GM12891 (cell line): ENCODE results near the gene LORICRIN.

Experiments
- DNase-seq: peaks from one replicate; pipeline ENCODE4 v3.0.0; 2011; ENCODE audit warnings: low spot score; ENCODE audit not compliant: insufficient read length
- FAIRE-seq: peaks from 2 replicates; lab custom pipeline; 2011; peaks lifted over from hg19 to GRCh38; lab: Jason Lieb, UNC
- PAX5 ChIP-seq: IDR thresholded peaks from 2 replicates; pipeline ENCODE4 v1.6.1; 2011; ENCODE audit warnings: low read length, moderate library complexity, mild to moderate bottlenecking; ENCODE audit not compliant: insufficient read depth, severe bottlenecking
- POLR2A ChIP-seq: IDR thresholded peaks from 2 replicates; pipeline ENCODE4 v1.6.1; 2011; ENCODE audit warnings: low read depth, low read length, control low read depth
- POLR2AphosphoS5 ChIP-seq: IDR thresholded peaks from 2 replicates; pipeline ENCODE4 v1.6.1; 2011; ENCODE audit warnings: low read depth, low read length, control low read depth
- POU2F2 ChIP-seq: IDR thresholded peaks from 2 replicates; pipeline ENCODE4 v1.6.1; 2011; ENCODE audit warnings: low read depth, mild to moderate bottlenecking, control low read depth, low read length, moderate library complexity
- SPI1 ChIP-seq: IDR thresholded peaks from 2 replicates; pipeline ENCODE4 v1.6.1; 2011; ENCODE audit warnings: low read depth, low read length, control low read depth
- TAF1 ChIP-seq: IDR thresholded peaks from 2 replicates; pipeline ENCODE4 v1.6.1; 2011; ENCODE audit warnings: low read depth, low read length, control low read depth

Gene LORICRIN

DNA sequence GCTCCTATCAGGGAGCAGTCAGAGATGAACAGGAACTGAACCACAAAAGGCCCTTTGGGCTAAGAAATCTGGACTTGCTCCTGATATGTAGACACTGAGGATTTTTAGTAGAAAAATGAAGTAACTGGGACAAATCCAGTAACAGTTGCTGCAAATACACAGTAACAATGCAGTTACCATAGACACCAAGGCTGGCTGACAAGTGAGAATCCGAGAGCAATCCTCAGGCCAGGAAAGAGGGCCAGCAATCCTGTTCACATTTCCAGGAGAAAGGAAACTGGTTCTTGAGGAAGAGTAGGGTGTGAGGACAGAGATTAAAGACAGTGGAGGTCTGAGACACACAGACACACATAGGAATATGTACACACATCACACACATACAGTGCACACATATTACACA is 9.3 kb upstream of the LORICRIN start:
- DNase-seq = no peak
- no peak for TF ChIP-seq TAF1
- no peak for TF ChIP-seq SPI1
- TF ChIP-seq POLR2A = no peak
- TF ChIP-seq POU2F2 = no peak
- no peak for TF ChIP-seq PAX5
- TF ChIP-seq POLR2AphosphoS5 = no peak
- FAIRE-seq = no peak

DNA sequence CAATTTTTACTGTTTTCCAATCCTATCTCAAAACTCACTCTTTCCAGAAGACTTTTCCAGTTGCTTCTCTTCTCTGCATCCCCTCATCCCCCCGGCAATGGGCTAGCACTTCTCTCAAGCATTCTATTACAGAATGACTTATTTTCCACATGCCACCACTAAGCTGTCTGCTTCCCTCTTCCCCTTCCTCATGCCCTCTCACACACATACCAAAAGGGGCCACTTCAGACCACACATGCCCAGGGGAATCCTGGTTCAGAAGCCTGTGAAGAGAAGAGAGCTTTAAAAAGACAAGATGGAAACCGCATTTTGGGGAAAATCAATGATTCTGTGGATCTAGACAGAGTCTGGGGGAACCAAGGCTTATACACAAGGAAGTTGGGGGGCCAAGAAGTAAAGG is 8.4 kb upstream of the LORICRIN start:
- DNase-seq = no peak
- TF ChIP-seq TAF1 (no peak), POU2F2 (no peak), POLR2A (no peak), SPI1 (no peak), POLR2AphosphoS5 (no peak), PAX5 (no peak)
- no peak for FAIRE-seq

DNA sequence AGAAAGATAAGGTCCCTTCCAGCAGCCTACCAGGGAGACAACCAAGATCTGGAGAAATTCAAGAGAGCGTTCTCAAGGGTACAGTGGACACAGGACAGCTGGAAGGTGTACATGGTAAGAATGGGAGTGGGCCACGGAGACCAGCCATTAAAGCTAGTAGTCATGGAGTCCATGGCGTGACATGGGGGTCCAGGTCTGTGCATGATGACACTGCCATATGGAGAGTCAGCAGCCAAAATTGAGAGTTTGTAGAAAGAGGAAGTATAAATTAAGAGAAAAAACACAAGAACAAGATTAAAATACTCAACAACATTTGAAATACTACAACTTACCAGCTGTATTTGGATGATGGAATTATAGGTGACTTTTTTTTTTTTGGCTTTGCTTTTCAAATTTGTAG is 7.9 kb upstream of the LORICRIN start:
- TF ChIP-seq SPI1 (no peak), POLR2A (no peak), POLR2AphosphoS5 (no peak), PAX5 (no peak), TAF1 (no peak), POU2F2 (no peak)
- FAIRE-seq (no peak), DNase-seq (no peak)

DNA sequence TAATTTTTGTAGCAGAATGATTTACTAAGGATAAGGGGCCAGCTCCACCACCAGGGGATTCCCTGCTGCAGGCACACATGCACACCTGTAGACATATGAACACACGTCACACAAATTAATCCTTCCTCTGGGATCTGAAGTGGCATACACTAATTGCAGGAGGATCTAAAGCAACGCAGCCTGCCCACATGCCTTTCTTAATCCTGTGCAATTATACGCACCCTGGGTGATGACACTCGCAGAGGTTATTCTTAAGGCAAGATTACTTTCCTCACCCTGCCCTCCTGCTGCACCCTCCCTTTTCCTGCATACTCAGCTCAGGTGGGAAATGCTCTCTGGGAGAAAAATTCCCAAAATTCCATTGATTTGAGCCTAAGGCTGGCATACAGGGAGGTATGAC is 7.5 kb upstream of the LORICRIN start:
- FAIRE-seq (peak; percentile 23), DNase-seq (no peak)
- TF ChIP-seq POLR2AphosphoS5 (no peak), POU2F2 (no peak), POLR2A (no peak), PAX5 (no peak), TAF1 (no peak), SPI1 (no peak)

DNA sequence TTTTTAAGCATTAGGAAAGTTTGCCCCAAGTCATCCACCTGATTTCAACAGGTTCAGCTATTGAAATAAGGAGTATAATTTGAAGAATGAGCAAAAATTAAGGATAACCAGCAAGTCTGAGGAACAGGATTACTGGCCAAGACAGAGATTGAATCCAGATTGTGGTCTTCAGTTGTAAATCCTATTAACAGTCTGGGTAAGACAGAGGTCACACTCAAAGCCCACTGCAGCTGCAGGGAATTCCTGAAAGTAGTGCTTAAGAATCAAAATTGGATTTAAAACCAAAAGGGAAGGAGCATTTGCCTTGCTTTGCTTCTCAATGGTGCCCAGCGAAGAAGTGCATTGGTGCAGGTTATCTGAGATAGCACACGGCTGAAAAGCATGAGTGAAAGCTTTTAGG is 6.4 kb upstream of the LORICRIN start:
- TF ChIP-seq POLR2A (no peak), SPI1 (no peak), PAX5 (no peak), POLR2AphosphoS5 (no peak), POU2F2 (no peak), TAF1 (no peak)
- DNase-seq (no peak), FAIRE-seq (no peak)

DNA sequence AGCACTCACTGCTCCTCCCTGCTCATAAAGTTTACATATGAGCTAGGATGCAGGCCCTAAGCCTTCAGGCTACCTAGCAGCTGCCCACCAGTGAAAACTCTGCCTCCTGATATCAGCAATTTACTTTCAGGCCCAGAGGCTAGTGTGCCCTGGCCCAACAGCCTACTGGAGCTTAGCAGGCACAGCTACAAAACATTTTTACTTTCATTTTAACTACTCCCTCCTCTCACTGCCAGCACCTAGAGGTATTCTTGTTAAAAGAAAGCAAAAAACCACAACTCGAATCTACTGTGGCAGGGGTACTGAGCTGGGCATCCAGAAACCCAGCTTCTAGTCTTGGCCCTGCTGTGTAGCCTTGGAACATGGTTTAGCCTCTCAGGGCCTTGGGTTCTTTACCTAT is 5.8 kb upstream of the LORICRIN start:
- TF ChIP-seq POLR2AphosphoS5 (no peak), POLR2A (no peak), SPI1 (no peak), TAF1 (no peak), POU2F2 (no peak), PAX5 (no peak)
- FAIRE-seq = no peak
- no peak for DNase-seq

DNA sequence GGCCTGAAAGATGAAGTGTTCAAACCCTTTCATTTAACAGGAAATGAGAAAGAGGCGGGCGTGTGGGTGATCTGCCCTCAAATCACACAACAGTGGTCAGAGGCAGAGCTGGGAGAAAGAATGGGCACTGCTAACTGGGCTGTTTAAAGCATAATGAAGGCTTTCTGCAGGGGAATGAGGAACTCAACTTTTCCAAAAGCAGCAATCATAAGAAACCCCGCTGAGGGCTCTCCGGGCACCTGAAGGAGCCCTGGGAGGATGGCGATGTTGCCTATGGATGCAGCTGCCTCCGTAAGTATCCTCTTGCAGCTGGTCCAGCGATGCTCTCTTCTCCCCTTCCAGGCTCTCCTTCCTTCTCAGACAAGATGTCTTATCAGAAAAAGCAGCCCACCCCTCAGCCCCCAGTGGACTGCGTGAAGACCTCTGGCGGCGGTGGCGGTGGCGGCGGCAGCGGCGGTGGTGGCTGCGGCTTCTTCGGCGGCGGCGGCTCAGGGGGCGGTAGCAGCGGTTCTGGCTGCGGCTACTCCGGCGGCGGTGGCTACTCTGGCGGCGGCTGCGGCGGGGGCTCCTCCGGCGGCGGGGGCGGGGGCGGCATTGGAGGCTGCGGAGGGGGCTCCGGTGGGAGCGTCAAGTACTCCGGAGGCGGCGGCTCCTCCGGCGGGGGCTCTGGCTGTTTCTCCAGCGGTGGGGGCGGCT is 1.2 kb downstream of the LORICRIN start:
- DNase-seq (no peak), FAIRE-seq (peak; percentile 83)
- peak; percentile 63 for TF ChIP-seq SPI1
- TF ChIP-seq TAF1 = no peak

DNA sequence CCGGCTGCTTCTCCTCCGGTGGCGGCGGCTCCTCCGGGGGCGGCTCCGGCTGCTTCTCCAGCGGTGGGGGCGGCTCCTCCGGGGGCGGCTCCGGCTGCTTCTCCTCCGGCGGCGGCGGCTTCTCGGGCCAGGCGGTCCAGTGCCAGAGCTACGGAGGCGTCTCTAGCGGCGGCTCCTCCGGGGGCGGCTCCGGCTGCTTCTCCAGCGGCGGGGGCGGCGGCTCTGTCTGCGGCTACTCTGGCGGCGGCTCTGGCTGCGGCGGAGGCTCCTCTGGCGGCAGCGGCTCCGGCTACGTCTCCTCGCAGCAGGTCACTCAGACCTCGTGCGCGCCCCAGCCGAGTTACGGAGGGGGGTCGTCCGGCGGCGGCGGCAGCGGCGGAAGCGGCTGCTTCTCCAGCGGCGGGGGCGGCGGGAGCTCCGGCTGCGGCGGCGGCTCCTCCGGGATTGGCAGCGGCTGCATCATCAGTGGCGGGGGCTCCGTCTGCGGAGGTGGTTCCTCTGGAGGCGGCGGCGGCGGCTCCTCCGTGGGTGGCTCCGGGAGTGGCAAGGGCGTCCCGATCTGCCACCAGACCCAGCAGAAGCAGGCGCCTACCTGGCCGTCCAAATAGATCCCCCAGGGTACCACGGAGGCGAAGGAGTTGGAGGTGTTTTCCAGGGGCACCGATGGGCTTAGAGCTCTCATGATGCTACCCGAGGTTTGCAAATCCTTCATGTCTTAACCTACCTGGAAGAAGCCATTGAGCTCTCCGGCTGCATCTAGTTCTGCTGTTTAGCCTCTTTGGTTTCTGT is 2.0 kb downstream of the LORICRIN start:
- FAIRE-seq = peak; percentile 16
- TF ChIP-seq SPI1 = no peak
- no peak for DNase-seq

DNA sequence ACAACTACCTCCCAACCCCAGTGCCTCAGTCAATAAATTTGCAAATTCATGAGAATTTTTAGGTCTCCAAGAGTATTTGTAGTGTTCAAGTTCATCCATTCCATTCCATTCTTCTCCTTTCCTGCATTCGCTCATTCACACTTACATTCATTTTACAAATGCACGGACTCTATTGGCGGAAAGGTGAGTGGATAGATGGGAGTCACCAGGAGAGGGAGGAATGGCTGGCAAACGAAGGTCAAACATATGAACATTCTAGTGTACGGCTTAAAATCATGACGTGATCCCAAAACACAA is 2.5 kb downstream of the LORICRIN start:
- FAIRE-seq = peak; percentile 67

DNA sequence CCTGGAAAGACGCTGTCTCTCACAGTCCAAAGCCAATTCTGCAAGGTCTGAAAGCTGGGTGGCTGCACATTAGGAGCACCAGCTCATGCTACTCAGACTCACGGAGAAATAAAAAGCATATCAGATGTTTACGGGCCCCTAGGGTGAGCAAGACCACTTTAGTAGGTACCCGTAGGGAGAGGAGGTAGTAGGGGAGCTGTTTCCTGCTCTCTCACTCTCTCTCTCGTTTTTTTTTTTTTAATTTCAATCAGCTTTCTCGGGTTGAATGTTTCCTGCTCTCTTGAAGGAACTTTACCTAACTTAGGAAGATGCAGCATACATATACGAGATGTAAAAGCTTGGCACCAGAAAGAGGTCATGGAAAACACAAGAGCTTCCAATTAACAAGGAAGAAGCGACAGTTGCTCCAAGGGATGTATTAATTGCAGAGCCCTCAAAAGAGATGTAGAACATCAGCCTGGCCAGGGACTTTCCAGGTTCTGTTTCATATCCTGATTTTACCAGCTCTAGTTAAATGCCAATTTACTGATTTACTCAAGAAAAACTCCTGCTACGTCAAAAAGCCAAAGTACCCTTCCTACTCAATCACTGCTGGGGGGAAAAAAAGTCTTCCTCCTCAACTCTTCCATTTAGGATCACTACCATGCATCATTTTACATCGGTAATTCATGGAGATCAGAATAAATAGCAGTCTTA is 3.1 kb downstream of the LORICRIN start:
- FAIRE-seq (no peak), DNase-seq (no peak)
- TF ChIP-seq SPI1 = peak; percentile 95
- no peak for TF ChIP-seq POLR2A
- no peak for TF ChIP-seq PAX5
- no peak for TF ChIP-seq TAF1

More for the DNA sequence above, 2.5 kb downstream of the LORICRIN start:
- no peak for TF ChIP-seq POLR2A
- no peak for TF ChIP-seq POU2F2
- TF ChIP-seq SPI1 = no peak
- TF ChIP-seq PAX5 = no peak
- TF ChIP-seq POLR2AphosphoS5 = no peak
- TF ChIP-seq TAF1 = no peak
- DNase-seq = no peak
